H1 (cell line): ENCODE data around the gene PARD3.

Experiments
- CREB1 ChIP-seq: IDR thresholded peaks from 2 replicates; pipeline ENCODE4 v1.6.1; 2012; ENCODE audit warnings: inconsistent platforms
- GABPA ChIP-seq: IDR thresholded peaks from 2 replicates; pipeline ENCODE4 v1.6.1; 2011; ENCODE audit warnings: mild to moderate bottlenecking, low read length, moderate library complexity, borderline replicate concordance; ENCODE audit not compliant: insufficient read depth
- JUND ChIP-seq: IDR thresholded peaks from 2 replicates; pipeline ENCODE4 v1.6.1; 2011; ENCODE audit warnings: mild to moderate bottlenecking, improper control_type of control experiment, low read length
- KDM5A ChIP-seq: fragments of 200-600 bp; IDR thresholded peaks from 2 replicates; pipeline ENCODE4 v1.7.1; 2012; ENCODE audit warnings: mild to moderate bottlenecking, low read length, inconsistent platforms, mixed read lengths
- POLR2A ChIP-seq, 2 experiments: IDR thresholded peaks; 1 replicate in 1 of 2; 2 replicates in 1 of 2; pipeline ENCODE4 v1.6.1; 2011; ENCODE audit warnings: low read depth in 2 of 2, low read length in 2 of 2, mild to moderate bottlenecking in 2 of 2; ENCODE audit errors: control extremely low read depth in 1 of 2
- POLR2AphosphoS5 ChIP-seq: IDR thresholded peaks from 2 replicates; pipeline ENCODE4 v1.6.1; 2011; ENCODE audit warnings: low read depth, low read length
- TBP ChIP-seq: IDR thresholded peaks from 2 replicates; pipeline ENCODE4 v1.6.1; 2011; ENCODE audit warnings: low read depth, low read length, improper control_type of control experiment
- TCF12 ChIP-seq: IDR thresholded peaks from 2 replicates; pipeline ENCODE4 v1.6.1; 2011; ENCODE audit warnings: low read depth, mild to moderate bottlenecking, low read length
- TF ChIP-seq, protein P1 (sequence below), 3 experiments: IDR thresholded peaks; 1 replicate in 2 of 3; 2 replicates in 1 of 3; pipeline versions ENCODE4 v1.5.1 to v1.6.1; 2011; ENCODE audit warnings: low read length in 3 of 3, mild to moderate bottlenecking in 3 of 3, inconsistent platforms in 2 of 3, low read depth in 1 of 3, moderate library complexity in 1 of 3; ENCODE audit not compliant: insufficient read depth in 1 of 3; ENCODE audit errors: control extremely low read depth in 1 of 3

DNA sequence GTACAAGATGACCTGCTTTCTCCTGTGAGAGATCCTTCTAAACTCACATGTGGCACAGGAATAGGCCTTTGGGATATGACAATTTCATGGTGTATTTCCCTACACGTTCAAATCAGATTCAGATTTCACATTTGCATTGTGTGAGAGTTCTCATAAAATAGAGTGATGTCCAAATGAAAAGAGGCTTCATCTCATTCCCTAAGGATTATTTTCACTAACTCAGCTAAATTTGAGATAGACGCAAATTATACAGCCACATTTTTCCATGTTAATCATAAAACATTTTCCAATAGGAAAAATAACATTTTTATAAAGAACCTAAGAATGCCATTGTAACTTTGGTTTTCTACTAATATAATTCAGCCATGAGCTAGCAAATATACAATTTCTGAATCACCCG lies 35.5 kb upstream of the PARD3 start:
- TF ChIP-seq POLR2AphosphoS5 (no peak), TCF12 (no peak), KDM5A (no peak), GABPA (no peak), JUND (no peak), POLR2A (IDR thresholded peaks at IDR 0.05; ENCODE audit: control extremely low read depth in 1 of 2, low read depth in 2 of 2, low read length in 2 of 2) (no peak), TBP (no peak), CREB1 (no peak)
- TF ChIP-seq, protein P1, sequence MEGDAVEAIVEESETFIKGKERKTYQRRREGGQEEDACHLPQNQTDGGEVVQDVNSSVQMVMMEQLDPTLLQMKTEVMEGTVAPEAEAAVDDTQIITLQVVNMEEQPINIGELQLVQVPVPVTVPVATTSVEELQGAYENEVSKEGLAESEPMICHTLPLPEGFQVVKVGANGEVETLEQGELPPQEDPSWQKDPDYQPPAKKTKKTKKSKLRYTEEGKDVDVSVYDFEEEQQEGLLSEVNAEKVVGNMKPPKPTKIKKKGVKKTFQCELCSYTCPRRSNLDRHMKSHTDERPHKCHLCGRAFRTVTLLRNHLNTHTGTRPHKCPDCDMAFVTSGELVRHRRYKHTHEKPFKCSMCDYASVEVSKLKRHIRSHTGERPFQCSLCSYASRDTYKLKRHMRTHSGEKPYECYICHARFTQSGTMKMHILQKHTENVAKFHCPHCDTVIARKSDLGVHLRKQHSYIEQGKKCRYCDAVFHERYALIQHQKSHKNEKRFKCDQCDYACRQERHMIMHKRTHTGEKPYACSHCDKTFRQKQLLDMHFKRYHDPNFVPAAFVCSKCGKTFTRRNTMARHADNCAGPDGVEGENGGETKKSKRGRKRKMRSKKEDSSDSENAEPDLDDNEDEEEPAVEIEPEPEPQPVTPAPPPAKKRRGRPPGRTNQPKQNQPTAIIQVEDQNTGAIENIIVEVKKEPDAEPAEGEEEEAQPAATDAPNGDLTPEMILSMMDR (IDR thresholded peaks at IDR 0.05; ENCODE audit: control extremely low read depth in 1 of 3, insufficient read depth in 1 of 3, low read depth in 1 of 3, low read length in 3 of 3): no peak
